Loucy (cell line): ENCODE results near the gene PPARG.
"Not testable (repeated sequence)": the region's sequence is repeated elsewhere in the genome, so short reads cannot be mapped to it uniquely, and the experiment has no call there.

Experiments
- H2AFZ ChIP-seq: fragments of 200-600 bp; sonication (generic); 2 replicates; pipeline ENCODE4 v1.6.0; 2016; ENCODE audit warnings: antibody characterized with exemption, mild to moderate bottlenecking, low read length, moderate library complexity
- H3F3A ChIP-seq: fragments of 200-600 bp; 2 replicates; pipeline ENCODE4 v1.6.0; 2016; ENCODE audit warnings: antibody characterized with exemption, low read depth, mild to moderate bottlenecking
- H3K27me3 ChIP-seq: fragments of 200-600 bp; sonication (generic); 2 replicates; pipeline ENCODE4 v1.6.1; 2014; ENCODE audit warnings: low read length, mild to moderate bottlenecking; ENCODE audit not compliant: insufficient read depth, poor library complexity, severe bottlenecking
- H3K36me3 ChIP-seq: fragments of 200-600 bp; sonication (generic); 2 replicates; pipeline ENCODE4 v1.6.1; 2016; ENCODE audit warnings: low read length; ENCODE audit not compliant: insufficient read depth
- H3K4me1 ChIP-seq: fragments of 200-600 bp; sonication (generic); 2 replicates; pipeline ENCODE4 v1.5.1; 2014; ENCODE audit warnings: low read length, mild to moderate bottlenecking; ENCODE audit not compliant: insufficient read depth, poor library complexity, severe bottlenecking
- H3K4me2 ChIP-seq: fragments of 200-600 bp; sonication (generic); 2 replicates; pipeline ENCODE4 v1.6.0; 2014; ENCODE audit warnings: antibody characterized with exemption, low read length, low read depth, mild to moderate bottlenecking; ENCODE audit not compliant: poor library complexity, severe bottlenecking
- H3K4me3 ChIP-seq: fragments of 200-600 bp; sonication (generic); 2 replicates; pipeline ENCODE4 v1.5.1; 2014; ENCODE audit warnings: low read length, mild to moderate bottlenecking, mixed read lengths; ENCODE audit not compliant: poor library complexity, severe bottlenecking
- H3K79me2 ChIP-seq: fragments of 200-600 bp; sonication (generic); 2 replicates; pipeline ENCODE4 v1.6.1; 2014; ENCODE audit warnings: low read length; ENCODE audit not compliant: insufficient read depth
- H3K9ac ChIP-seq: fragments of 200-600 bp; sonication (generic); 2 replicates; pipeline ENCODE4 v1.6.0; 2014; ENCODE audit warnings: mild to moderate bottlenecking, low read depth, low read length, moderate library complexity; ENCODE audit not compliant: poor library complexity, severe bottlenecking
- H3K9me2 ChIP-seq: fragments of 200-600 bp; sonication (generic); replicated peaks from 2 replicates; pipeline ENCODE4 v1.6.1; 2016; ENCODE audit warnings: low read depth, low read length, mixed read lengths
- H3K9me3 ChIP-seq: fragments of 200-600 bp; sonication (generic); 2 replicates; pipeline ENCODE4 v1.6.1; 2014; ENCODE audit warnings: mild to moderate bottlenecking, antibody characterized with exemption, low read length, low read depth; ENCODE audit not compliant: insufficient read depth
- H4K20me1 ChIP-seq: fragments of 200-600 bp; sonication (generic); 2 replicates; pipeline ENCODE4 v1.6.0; 2014; ENCODE audit warnings: antibody characterized with exemption, low read length, mild to moderate bottlenecking; ENCODE audit not compliant: insufficient read depth, poor library complexity, severe bottlenecking
- CTCF ChIP-seq: fragments of 200-600 bp; sonication (generic); conservative IDR thresholded peaks from 2 replicates; pipeline ENCODE4 v1.5.1; 2014; ENCODE audit warnings: mild to moderate bottlenecking, antibody characterized with exemption, low read length
- EZH2phosphoT487 ChIP-seq: fragments of 200-600 bp; IDR thresholded peaks from 2 replicates; pipeline ENCODE4 v1.6.1; 2018; ENCODE audit warnings: antibody characterized with exemption, mild to moderate bottlenecking, moderate library complexity, borderline replicate concordance

Gene PPARG

GRCh38 chr3:12467746-12468145 is 178.9 kb downstream of the PPARG start:
- TF ChIP-seq EZH2phosphoT487 (no peak), CTCF (no peak)
- Histone ChIP-seq H3K9me2 (no peaks in the 10 kb centered on the region), H3K4me3 (no peak overlapping the region), H3K27me3 (no peaks in the 10 kb centered on the region), H3K9ac (no peak overlapping the region), H2AFZ (no peak overlapping the region), H4K20me1 (no peaks in the 10 kb centered on the region), H3K4me1 (peaks cover 40% of the 10 kb centered on the region), H3K79me2 (no peaks in the 10 kb centered on the region), H3F3A (no peaks in the 10 kb centered on the region), H3K9me3 (no peaks in the 10 kb centered on the region), H3K4me2 (no peak overlapping the region), H3K36me3 (no peaks in the 10 kb centered on the region)

- TF ChIP-seq EZH2phosphoT487 (no peak), CTCF (no peak)
- no peak overlapping the region for H2AFZ ChIP-seq
Measured at GRCh38 chr3:12468276-12468675, 179.4 kb downstream of the PPARG start.

GRCh38 chr3:12468757-12469156 is 179.9 kb downstream of the PPARG start:
- no peaks in the 10 kb centered on the region for H3F3A ChIP-seq
- no peaks in the 10 kb centered on the region for H3K9me3 ChIP-seq
- no peaks in the 10 kb centered on the region for H3K79me2 ChIP-seq
- no peak overlapping the region for H3K4me2 ChIP-seq
- H3K4me3 ChIP-seq: no peak overlapping the region
- peaks cover 32% of the 10 kb centered on the region for H3K4me1 ChIP-seq
- H4K20me1 ChIP-seq: no peaks in the 10 kb centered on the region
- no peak overlapping the region for H3K9ac ChIP-seq
- TF ChIP-seq CTCF: no peak
- TF ChIP-seq EZH2phosphoT487: no peak
- no peaks in the 10 kb centered on the region for H3K36me3 ChIP-seq
- H3K9me2 ChIP-seq: no peaks in the 10 kb centered on the region
- no peaks in the 10 kb centered on the region for H3K27me3 ChIP-seq
- H2AFZ ChIP-seq: no peak overlapping the region

More at GRCh38 chr3:12468276-12468675, 179.4 kb downstream of the PPARG start:
- no peak overlapping the region for H3K4me3 ChIP-seq
- no peaks in the 10 kb centered on the region for H3F3A ChIP-seq
- H3K9me2 ChIP-seq: no peaks in the 10 kb centered on the region
- H3K4me1 ChIP-seq: peaks cover 37% of the 10 kb centered on the region
- H4K20me1 ChIP-seq: no peaks in the 10 kb centered on the region
- H3K9ac ChIP-seq: no peak overlapping the region
- no peaks in the 10 kb centered on the region for H3K79me2 ChIP-seq
- no peaks in the 10 kb centered on the region for H3K36me3 ChIP-seq
- no peaks in the 10 kb centered on the region for H3K9me3 ChIP-seq
- H3K4me2 ChIP-seq: no peak overlapping the region
- no peaks in the 10 kb centered on the region for H3K27me3 ChIP-seq

- H3K27me3 ChIP-seq, H3F3A ChIP-seq, H4K20me1 ChIP-seq, H3K9me2 ChIP-seq, H3K4me3 ChIP-seq, H3K36me3 ChIP-seq, H2AFZ ChIP-seq, H3K9ac ChIP-seq, H3K4me2 ChIP-seq, H3K79me2 ChIP-seq, H3K9me3 ChIP-seq: not testable (repeated sequence)
- H3K4me1 ChIP-seq: peaks cover 27% of the 10 kb centered on the region
Measured at GRCh38 chr3:12469222-12469621, 180.4 kb downstream of the PPARG start.
